IPS-NIHi11 (cell line): ENCODE data around the gene TMEM191C.
"Not testable (repeated sequence)": the region's sequence is repeated elsewhere in the genome, so short reads cannot be mapped to it uniquely, and the experiment has no call there.

Experiments used
- DNase-seq: peaks from one replicate; pipeline ENCODE4 v3.0.0; 2012; ENCODE audit warnings: mixed read lengths, low spot score

TMEM191C gene

GRCh38 chr22:21446128-21446826 is 20.9 kb upstream of the TMEM191C start:
- no peak for DNase-seq

DNA sequence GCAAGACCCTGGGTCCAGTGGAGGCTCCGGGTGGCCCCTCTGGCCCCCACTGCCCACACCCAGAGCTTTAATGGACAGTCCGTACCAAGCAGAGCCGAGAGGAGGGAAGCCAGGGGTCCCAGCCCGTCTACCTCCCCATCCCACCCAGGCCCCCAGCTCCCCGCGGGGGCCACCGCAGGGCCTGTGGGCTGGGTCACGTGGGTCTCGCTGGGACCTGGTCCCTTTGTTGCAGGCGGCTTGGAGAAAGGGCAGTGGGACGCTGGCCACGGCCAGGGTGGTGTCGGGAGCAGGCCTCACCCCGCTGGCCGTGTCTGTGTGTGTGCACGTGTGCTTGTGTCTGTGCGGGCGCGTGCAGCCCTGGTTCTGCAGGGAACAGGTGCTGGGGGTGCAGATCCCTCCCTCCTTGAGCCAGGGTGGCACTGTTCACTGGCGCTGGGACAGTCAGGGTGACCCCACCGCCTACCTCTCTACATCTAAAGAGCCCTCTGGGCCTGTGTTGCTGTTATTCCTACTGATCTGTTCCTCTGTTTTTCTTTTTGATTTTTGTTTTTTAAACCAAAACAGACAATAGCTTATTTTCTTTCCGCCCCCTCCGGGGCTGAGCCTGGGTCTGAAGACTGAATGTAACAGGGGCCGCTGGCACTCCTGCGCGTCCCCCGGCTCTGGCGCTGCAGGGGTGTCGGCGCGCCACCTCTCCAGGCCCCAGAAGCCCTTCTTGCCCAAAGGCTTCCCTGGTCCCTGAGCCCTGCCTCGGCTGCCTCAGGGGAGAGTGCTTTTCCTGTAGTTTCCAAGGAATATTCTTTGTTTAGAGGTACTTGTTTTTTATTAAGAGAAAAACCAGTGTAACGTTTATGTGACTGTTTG is 20.1 kb upstream of the TMEM191C start:
- DNase-seq: no peak

GRCh38 chr22:21447694-21448402 is 19.3 kb upstream of the TMEM191C start:
- DNase-seq: no peak

DNA sequence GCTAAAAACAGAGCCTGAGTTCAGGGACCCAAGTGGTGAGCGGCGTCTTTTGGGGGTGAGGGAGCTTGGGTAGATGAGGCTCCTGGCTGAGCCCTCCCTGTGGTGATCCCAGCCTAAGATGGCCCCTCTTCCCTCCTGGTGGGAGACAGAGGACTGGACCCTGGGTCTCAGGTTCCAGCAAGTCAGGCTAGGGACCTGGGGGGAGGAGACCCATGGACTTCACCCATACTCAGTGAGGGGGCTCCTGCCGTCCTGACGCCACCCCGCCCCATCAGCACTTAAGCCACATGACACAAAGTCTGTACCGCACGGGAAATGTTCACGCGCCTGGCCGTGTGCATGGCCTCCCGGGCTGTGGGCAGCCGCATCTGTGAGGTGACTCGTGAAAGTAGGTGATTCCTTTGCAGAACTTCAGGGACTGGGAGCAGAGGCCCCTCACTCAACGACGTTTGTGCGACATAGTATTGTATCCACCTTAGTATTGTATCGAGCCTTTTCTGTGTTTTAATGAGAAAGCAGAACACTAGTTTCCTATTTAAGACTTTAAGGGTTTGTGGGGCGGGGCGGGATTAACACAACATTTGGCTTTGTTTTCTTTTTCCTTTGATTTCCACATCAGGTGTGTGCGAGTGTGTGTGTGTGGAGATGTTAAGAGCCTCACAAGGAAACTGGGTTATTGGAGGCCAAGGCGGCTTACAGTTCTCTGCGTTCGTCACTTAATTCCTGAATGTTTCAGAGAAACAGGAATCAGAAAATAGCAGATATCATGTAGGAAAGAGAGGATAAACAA is 18.4 kb upstream of the TMEM191C start:
- DNase-seq: no peak

- no peak for DNase-seq
Observed at GRCh38 chr22:21449531-21450319, 17.5 kb upstream of the TMEM191C start.

- no peak for DNase-seq
Observed at GRCh38 chr22:21450320-21450831, 16.8 kb upstream of the TMEM191C start.

DNA sequence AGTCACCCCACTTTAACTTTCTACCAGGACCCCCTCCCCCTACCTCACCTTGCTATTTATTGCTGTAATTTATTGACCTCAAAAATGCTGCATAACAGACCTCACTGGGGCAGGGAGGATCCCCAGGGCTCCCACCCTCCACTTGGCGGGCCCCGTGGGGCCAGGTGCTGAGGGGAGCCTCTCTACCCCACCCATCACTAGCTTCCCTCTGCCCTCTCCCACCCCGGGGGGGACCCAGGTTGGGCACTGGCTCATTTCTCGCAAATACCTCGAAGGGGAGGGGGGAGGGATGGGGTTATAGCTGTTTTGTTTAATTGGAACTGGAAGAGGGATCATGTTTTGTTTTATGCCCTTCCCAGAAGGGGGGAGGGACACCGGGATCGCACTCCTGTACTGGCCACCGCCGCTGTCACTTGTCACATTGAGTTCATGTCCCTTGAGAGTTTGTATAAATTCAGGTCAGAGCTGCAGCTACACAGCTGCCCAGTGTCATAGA is 16.3 kb upstream of the TMEM191C start:
- no peak for DNase-seq

DNA sequence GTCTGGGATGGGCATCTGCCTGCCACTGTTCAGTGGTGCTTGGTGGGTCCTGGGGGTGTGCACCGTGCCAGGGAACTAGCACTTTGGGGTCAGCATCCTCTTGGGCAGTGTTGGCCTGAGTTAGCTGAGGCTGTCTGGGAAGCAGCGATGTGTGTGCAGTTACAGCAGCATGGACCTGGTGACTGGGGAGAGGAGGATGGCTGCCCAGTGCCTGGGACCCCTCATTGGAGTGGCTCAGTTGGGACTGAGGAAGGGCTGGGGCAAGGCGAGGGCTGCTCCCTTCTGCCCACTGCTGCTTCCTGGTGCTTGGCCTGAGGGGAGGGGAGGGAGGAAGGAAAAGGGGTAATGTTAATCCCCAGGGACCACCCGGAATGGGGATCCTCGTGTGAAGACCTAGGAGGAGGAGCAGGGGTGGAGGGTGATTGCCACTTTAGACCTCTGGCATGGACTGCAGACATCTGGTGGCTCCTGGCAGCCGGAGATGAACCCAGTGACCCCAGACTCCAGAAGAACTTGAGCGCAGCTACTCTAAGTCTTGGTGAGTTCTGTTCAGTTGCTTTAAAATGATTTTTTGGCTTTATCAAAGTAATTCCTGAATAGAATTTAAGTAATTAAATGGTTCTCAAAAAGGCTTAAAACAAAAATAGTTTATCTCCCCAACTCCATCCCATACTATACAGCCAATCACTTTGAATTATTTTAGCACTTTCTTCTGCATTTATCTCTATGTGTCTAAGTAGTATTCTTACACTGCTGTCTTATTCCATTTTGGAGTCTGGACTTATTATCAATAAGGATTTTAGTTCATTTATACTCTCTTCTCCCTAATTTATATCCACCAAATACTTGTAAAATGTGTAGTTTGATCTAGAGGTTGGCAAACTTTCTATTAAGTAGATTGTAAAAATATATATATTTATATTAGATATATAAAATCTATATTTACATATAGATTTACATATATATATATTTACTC is 15.4 kb upstream of the TMEM191C start:
- no peak for DNase-seq

DNA sequence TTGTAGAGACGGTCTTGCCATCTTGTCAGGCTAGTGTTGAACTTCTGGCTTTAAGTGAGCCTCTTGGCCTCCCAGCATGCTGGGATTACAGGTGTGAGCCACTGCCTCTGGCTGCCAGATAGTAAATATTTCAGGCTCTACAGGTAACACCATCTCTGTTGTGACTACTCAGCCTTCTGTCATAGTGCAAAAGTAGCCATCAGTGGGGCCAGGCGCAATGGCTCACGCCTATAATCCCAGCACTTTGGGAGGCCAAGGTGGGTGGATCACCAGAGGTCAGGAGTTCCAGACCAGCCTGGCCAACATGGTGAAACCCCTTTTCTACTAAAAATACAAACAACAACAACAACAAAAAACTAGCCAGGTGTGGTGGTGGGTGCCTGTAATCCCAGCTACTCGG is 14.5 kb upstream of the TMEM191C start:
- DNase-seq: not testable (repeated sequence)

DNA sequence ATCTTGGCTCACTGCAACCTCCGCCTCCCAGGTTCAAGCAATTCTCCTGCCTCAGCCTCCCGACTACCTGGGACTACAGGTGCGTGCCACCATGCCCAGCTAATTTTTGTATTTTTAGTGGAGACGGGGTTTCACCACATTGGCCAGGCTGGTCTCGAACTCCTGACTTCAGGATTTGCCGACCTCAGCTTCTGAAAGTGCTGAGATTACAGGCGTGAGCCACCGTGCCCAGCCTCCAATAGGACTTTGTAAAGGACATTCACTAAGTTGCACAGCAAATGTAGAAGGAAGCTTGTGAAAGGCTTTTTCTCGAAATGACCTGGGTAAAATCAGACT is 12.2 kb upstream of the TMEM191C start:
- not testable (repeated sequence) for DNase-seq

DNA sequence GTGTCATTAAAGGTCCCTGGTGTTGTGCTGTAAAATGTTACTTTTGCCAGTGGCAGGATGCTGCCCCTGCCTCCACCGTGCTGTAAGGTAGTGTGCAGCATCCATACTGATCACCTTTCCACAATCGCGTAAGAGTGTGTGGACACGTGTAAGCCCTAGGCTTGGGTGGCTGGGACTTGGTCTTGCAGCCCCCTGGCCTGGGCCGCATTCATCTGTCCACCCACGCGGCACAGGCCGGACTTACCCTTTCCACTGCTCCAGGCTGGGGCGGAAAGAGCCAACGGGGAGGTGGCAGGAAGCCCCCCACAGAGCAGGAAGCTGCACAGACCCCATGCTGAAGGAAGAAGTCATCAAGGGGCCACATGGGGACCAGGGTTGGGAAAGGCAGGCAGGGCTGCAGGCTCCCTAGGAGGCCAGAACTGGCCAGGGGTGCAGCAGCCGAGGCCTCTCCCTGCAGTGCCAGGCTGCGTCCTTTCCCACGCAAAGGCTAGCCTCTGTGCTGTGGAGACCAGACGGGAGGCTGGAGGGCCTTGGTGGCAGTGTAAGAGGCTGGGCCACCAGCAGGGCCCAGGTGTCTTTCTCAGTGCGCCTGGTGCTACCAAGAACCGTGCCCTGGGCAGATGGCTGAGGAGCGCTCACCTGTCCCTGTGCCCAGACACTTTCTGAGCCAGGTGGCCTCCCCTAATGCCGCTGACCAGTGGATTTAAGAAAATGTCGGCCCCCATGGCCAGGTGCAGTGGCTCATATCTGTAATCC is 11.7 kb upstream of the TMEM191C start:
- no peak for DNase-seq

- no peak for DNase-seq
Observed at GRCh38 chr22:21457023-21457787, 10.0 kb upstream of the TMEM191C start.

DNA sequence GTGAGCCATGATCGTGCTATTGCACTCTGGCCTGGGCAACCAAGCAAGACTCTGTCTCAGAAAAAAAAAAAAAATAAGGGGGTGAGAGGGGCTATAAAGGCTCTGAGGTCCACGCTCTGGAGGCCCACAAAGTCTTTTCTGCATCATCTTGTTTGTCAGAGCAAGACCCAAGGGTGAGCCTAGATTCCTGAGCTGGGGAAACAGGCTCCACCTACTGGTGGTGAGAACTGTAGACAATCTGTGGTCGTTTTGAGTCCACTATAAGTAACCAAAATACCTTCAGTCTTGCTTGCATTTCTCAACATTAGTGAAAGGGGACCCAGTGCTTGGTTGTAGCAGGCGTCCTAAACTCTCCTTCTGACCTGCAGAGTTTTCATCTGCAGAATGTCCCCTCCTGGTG is 4.5 kb upstream of the TMEM191C start:
- not testable (repeated sequence) for DNase-seq

DNA sequence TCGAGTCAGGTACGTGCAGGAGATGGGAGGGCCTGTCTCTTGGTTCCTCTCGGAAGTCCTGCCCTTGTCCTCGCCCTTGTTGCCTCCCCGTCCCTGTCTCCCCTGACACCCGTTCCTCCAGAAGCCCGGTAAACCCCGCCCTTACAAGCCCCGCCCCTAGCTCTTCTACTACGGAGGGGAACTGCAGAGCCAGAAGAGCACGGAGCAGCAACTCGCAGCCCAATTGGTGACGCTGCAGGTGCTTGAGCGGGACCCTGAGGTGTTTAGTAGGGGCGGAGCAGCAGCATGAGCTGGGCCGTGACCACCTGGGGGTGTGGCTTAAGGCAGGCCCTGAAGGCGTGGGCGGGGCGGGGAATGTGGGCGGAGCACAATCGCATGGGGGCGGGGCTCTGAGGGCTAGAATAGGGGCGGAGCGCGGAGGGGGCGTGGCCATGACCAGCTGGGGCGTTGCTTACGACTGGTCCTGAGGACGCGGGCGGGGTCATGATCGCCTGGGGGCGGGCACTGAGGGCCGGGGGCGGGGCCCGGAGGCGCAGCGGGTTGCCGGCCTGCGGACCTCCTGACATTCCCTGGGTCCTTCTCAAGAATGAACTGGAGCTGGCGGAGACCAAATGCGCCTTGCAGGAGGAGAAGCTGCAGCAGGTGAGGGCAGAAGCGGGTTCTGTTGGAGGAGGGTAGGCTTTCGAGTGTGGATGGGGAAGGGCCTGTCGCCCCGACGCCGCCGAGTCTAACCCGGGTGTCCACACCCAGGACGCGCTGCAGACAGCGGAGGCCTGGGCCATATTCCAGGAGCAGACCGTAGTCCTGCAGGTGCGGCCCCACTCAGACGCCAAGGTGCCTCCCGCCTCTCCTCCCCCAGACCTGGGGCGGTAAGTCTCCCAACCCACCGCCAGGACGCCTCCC is 1.3 kb downstream of the TMEM191C start:
- not testable (repeated sequence) for DNase-seq

DNA sequence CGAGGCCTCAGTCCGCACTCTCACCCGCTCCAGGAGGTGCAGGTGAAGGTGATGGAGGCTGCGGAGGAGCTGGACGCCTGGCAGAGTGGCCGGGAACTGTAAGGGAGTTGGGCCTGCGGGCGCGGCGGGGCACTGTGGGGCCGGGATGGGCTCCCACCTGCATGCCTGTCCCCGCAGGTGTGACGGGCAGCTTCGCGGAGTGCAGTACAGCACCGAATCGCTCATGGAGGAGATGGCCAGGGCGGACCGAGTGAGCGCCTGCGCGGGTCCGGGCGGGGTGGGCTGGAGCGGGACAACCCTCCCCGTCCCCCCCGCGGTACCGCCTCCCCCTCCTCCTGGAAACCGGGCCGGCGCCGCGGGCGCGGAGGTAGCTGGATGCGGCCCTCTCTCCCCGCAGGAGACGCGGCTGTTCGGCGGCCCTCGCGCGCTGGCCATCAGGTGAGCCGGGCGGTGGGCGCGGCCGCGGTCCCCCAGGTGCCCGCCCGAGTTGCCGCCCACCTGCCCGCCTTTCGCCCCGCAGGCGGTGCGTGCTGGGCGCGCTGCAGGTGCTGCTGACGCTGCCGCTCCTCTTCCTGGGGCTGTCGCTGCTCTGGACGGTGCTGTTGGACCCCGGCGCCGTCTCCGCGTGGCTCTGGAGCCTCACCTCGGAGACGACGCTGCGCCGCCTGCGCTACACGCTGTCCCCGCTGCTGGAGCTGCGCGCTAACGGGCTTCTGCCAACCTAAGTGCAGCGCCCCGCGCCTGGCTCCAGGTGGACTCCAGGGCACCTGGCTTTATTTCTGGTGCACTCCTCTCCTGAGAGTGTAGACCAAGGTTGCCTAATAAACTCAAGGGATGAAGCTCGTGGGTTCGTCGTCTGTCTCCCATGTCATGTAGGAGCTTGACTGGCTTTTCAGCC is 2.2 kb downstream of the TMEM191C start:
- DNase-seq: not testable (repeated sequence)

GRCh38 chr22:21472984-21473383 is 5.8 kb downstream of the TMEM191C start:
- not testable (repeated sequence) for DNase-seq
